ENCODE data around the gene LAMA5.

DNA sequence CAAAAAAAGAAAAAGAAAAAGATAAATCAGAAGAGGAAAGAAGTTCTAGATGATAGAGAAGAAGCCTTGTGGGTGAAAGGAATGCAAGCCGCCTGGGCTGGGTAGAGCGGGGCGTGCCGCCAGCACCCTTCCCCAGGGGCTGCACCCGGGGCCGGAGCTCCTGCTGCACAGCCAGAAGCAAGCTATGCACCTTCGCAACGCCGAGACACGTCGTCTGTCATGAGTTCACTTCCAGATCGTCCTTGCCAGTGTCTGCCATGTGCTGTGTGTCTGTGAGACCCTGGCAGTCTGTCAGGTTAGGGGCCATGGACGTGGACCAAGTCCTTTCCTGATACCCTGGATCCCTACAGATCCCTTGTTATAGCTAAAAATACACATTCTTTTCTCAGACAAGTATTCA is 89.9 kb downstream of the LAMA5 start:
- TF ChIP-seq, protein P1, sequence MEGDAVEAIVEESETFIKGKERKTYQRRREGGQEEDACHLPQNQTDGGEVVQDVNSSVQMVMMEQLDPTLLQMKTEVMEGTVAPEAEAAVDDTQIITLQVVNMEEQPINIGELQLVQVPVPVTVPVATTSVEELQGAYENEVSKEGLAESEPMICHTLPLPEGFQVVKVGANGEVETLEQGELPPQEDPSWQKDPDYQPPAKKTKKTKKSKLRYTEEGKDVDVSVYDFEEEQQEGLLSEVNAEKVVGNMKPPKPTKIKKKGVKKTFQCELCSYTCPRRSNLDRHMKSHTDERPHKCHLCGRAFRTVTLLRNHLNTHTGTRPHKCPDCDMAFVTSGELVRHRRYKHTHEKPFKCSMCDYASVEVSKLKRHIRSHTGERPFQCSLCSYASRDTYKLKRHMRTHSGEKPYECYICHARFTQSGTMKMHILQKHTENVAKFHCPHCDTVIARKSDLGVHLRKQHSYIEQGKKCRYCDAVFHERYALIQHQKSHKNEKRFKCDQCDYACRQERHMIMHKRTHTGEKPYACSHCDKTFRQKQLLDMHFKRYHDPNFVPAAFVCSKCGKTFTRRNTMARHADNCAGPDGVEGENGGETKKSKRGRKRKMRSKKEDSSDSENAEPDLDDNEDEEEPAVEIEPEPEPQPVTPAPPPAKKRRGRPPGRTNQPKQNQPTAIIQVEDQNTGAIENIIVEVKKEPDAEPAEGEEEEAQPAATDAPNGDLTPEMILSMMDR (IDR thresholded peaks at IDR 0.05), result no peak
- TF ChIP-seq POLR2AphosphoS5 (IDR thresholded peaks at IDR 0.05), result no peak

Data from prostate gland (tissue), 2 donors.